Ishikawa (cell line): ENCODE data around the gene RCL1.
A peak's percentile ranks its signal among the peaks of the same experiment; 100 is the strongest.

Source experiments
- CEBPB ChIP-seq: IDR thresholded peaks from 2 replicates; pipeline ENCODE4 v1.6.1; 2012
- CREB1 ChIP-seq: IDR thresholded peaks from 2 replicates; pipeline ENCODE4 v1.6.1; 2012; ENCODE audit warnings: low read depth
- EGR1 ChIP-seq: IDR thresholded peaks from 2 replicates; pipeline ENCODE4 v1.6.1; 2012
- EP300 ChIP-seq: IDR thresholded peaks from 2 replicates; pipeline ENCODE4 v1.6.1; 2012; ENCODE audit warnings: borderline replicate concordance
- FOXM1 ChIP-seq: IDR thresholded peaks from 2 replicates; pipeline ENCODE4 v1.6.1; 2012; ENCODE audit warnings: low read depth, borderline replicate concordance
- NFIC ChIP-seq: IDR thresholded peaks from 2 replicates; pipeline ENCODE4 v1.6.1; 2012
- RAD21 ChIP-seq: IDR thresholded peaks from 2 replicates; pipeline ENCODE4 v1.6.1; 2012; ENCODE audit warnings: low read depth
- TAF1 ChIP-seq: IDR thresholded peaks from 2 replicates; pipeline ENCODE4 v1.6.1; 2012; ENCODE audit warnings: low read depth, mild to moderate bottlenecking
- TCF12 ChIP-seq: IDR thresholded peaks from 2 replicates; pipeline ENCODE4 v1.6.1; 2012; ENCODE audit warnings: low read depth
- TEAD4 ChIP-seq: IDR thresholded peaks from 2 replicates; pipeline ENCODE4 v1.6.1; 2012
- YY1 ChIP-seq: IDR thresholded peaks from 2 replicates; pipeline ENCODE4 v1.6.1; 2012; ENCODE audit warnings: low read depth
- ZBTB7A ChIP-seq: IDR thresholded peaks from 2 replicates; pipeline ENCODE4 v1.6.1; 2012; ENCODE audit warnings: low read depth
- TF ChIP-seq, protein P1 (sequence below): IDR thresholded peaks from 2 replicates; pipeline ENCODE4 v1.6.1; 2012
- TF ChIP-seq, protein P2 (sequence below): IDR thresholded peaks from 2 replicates; pipeline ENCODE4 v1.6.1; 2012; ENCODE audit warnings: low read depth, mild to moderate bottlenecking
- TF ChIP-seq, protein P3 (sequence below): IDR thresholded peaks from 2 replicates; pipeline ENCODE4 v1.6.1; 2012

RCL1 gene

DNA sequence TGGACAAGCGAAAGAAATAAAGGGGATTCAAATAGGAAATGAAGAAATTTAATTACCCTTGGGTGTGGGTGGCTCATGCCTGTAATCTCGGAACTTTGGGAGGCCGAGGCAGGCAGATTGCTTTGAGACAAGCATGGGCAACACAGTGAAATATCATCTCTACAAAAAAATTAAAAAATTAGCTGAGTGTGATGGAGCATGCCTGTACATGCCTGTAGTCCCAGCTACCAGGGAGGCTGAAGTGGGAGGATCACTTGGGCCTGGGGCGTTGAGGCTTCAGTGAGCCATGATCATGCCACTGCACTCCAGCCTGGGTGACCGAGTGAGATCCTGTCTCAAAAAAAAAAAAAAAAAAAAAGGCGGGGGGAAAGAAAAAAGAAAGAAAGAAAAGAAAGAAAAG, 4.0 kb upstream of the RCL1 start:
- no peak for TF ChIP-seq TAF1
- TF ChIP-seq CEBPB: no peak
- TF ChIP-seq EP300: no peak
- no peak for TF ChIP-seq RAD21
- no peak for TF ChIP-seq TEAD4
- TF ChIP-seq, protein P1, sequence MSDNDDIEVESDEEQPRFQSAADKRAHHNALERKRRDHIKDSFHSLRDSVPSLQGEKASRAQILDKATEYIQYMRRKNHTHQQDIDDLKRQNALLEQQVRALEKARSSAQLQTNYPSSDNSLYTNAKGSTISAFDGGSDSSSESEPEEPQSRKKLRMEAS: no peak
- no peak for TF ChIP-seq TCF12
- no peak for TF ChIP-seq FOXM1
- TF ChIP-seq CREB1: no peak
- TF ChIP-seq, protein P2, sequence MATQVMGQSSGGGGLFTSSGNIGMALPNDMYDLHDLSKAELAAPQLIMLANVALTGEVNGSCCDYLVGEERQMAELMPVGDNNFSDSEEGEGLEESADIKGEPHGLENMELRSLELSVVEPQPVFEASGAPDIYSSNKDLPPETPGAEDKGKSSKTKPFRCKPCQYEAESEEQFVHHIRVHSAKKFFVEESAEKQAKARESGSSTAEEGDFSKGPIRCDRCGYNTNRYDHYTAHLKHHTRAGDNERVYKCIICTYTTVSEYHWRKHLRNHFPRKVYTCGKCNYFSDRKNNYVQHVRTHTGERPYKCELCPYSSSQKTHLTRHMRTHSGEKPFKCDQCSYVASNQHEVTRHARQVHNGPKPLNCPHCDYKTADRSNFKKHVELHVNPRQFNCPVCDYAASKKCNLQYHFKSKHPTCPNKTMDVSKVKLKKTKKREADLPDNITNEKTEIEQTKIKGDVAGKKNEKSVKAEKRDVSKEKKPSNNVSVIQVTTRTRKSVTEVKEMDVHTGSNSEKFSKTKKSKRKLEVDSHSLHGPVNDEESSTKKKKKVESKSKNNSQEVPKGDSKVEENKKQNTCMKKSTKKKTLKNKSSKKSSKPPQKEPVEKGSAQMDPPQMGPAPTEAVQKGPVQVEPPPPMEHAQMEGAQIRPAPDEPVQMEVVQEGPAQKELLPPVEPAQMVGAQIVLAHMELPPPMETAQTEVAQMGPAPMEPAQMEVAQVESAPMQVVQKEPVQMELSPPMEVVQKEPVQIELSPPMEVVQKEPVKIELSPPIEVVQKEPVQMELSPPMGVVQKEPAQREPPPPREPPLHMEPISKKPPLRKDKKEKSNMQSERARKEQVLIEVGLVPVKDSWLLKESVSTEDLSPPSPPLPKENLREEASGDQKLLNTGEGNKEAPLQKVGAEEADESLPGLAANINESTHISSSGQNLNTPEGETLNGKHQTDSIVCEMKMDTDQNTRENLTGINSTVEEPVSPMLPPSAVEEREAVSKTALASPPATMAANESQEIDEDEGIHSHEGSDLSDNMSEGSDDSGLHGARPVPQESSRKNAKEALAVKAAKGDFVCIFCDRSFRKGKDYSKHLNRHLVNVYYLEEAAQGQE: no peak
- TF ChIP-seq, protein P3, sequence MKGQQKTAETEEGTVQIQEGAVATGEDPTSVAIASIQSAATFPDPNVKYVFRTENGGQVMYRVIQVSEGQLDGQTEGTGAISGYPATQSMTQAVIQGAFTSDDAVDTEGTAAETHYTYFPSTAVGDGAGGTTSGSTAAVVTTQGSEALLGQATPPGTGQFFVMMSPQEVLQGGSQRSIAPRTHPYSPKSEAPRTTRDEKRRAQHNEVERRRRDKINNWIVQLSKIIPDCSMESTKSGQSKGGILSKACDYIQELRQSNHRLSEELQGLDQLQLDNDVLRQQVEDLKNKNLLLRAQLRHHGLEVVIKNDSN: no peak
- TF ChIP-seq YY1: no peak
- no peak for TF ChIP-seq ZBTB7A
- TF ChIP-seq NFIC: no peak
- no peak for TF ChIP-seq EGR1

DNA sequence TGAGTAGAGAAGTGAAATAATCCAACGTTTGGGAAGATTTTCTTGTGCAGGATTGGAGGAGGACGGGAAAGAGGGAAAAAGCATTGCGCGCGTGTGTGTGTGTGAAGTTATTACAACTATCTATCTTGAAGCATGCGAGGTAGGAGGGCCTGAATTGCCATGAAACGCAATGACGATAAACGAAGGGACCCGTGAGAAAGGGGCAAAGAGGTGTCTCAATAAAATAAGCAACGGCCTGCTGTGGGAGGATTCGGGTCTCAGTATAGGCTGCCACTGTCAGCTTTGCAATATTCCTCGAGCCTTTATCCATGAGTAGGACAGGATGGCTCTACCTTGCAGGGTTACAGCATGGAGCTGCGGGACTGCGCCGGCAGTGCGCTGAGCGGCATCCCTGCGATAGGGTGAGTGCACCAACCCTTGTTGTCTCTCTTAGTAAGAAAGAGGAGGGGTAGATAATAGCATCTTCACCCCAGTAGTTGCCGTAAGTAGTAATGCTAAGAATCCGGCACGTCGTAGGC, 631 bp upstream of the RCL1 start:
- no peak for TF ChIP-seq TEAD4
- TF ChIP-seq, protein P3: no peak

DNA sequence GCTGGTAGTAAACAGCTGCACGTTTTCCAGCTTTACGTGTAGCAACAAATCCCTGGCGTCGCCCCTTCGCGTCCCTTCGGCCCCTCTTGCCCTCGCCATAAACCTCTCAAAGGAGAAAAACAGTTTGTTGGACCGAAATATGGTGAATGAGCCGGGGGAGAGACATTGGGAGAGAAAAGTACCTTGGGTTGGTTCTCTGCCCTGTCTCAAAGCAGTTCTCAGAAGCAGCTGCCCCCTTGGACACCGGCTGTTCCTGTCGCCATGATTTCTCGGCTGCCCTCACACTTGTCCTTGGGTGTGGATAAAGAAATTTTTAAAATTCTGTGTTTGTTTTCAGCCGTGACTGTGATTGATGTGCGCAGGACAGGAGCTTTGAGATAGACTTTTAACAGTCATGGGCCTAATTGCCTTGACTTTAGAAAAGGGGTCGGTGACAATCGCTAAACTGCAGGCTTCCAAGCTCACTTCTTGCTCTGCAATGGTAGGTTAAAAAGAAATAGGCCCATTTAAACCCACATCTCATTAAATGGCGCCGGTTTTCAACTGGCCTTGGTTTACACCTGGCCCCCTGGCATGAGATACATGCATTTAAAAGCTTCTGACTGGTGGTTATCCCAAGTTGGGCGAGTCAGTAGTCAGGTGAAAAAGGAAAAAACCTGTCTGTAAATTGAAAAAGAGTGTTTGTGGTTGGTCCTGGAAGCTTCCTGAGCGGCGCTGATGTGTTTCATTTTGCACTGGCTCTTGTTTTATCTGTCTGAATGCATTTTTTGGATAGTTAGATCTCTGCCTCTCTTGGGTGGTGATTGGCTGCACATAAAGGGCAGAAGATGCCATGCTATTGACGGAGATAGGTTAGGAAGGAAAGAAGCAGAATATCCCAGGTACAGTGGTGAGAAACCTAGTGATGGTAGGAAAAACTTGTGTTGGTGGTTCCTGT, 983 bp downstream of the RCL1 start:
- no peak for TF ChIP-seq TAF1
- TF ChIP-seq, protein P2: no peak
- no peak for TF ChIP-seq EP300
- TF ChIP-seq NFIC: no peak
- TF ChIP-seq CEBPB: no peak
- no peak for TF ChIP-seq CREB1
- TF ChIP-seq TCF12: 0 out of 2 replicates have a peak, but pooled peaks have one; percentile 1
- TF ChIP-seq FOXM1: no peak
- 0 out of 2 replicates have a peak, but pooled peaks have one; percentile 14 for TF ChIP-seq ZBTB7A

DNA sequence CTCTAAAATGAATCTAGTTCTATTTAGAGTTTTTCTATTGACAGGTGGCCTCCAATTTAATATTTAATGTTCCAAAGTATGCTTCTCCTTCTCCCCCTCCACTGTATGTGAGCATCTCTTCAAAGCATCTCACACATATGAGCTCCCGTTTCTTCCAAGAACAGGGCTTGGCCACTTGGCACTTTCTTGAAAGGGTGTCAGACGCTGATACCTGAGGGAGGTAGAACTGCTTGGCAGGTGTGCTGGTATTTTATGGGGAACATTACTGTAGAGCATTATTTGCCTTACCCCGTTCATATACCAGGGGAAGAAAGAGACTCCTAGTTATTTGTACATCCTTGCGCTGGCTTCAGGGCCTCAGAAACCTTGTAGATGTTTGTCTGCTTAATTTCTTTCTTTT, 1.9 kb downstream of the RCL1 start:
- TF ChIP-seq EGR1 (no peak), EP300 (no peak), YY1 (no peak), CREB1 (no peak), TCF12 (no peak), ZBTB7A (no peak), NFIC (no peak), TAF1 (no peak), FOXM1 (no peak), RAD21 (no peak), CEBPB (no peak), TEAD4 (no peak)
- TF ChIP-seq, protein P3: no peak
- TF ChIP-seq, protein P1: no peak
- TF ChIP-seq, protein P2: no peak
